ENCODE results near the gene RPL35A. TPM values are rescaled to one million over a fixed set of nuclear protein-coding genes. Genes with fewer than 3 reads are reported as not detected.

RPL35A gene
- total RNA-seq, 1 donor from 2014 or later = 1,290 TPM

DNA sequence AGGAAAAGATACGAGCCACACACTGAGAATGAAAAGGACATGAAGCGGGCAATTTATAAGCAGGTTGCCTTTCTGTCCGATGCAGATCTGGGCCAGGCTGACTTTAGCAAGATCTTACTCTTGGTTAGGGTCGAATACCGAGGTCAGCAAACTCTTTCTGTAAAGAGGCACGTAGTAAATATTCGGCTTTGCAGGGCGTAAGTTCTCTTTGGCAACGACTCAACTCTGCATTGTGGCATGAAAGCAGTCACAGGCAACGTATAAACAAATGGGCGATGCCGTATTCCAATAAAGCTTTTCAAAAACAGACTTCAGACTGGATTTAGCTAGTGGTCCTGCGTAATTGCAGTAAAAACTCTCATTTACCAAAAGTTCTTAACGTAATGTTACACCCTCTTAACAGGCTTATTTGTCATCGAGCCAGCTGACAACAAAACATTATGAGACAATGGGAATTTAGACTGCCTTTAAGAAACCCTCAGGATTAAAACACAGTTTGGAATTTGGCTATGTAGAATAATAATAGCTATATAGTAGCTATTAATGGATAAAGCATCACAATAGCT is 13.1 kb upstream of the RPL35A start:
- Mint-ChIP-seq H3K9me3 (no peaks in the 10 kb centered on the region), H3K27ac (ENCODE audit: unreplicated experiment) (no peak overlapping the region), H3K4me1 (no peaks in the 10 kb centered on the region), H3K36me3 (ENCODE audit: low read depth) (no peaks in the 10 kb centered on the region), H3K27me3 (ENCODE audit: low read depth) (no peaks in the 10 kb centered on the region), H3K4me3 (no peak overlapping the region)
- no peak for DNase-seq (ENCODE audit: low read depth, low spot score)
- TF ChIP-seq CTCF (conservative IDR thresholded peaks at IDR 0.05) = no peak

GRCh38 chr3:197940745-197941384 is 9.1 kb upstream of the RPL35A start:
- H3K4me3 Mint-ChIP-seq = no peak overlapping the region
- TF ChIP-seq CTCF (conservative IDR thresholded peaks at IDR 0.05) = no peak
- no peaks in the 10 kb centered on the region for H3K36me3 Mint-ChIP-seq (ENCODE audit: low read depth)
- DNase-seq (ENCODE audit: low read depth, low spot score) = no peak
- H3K27ac Mint-ChIP-seq (ENCODE audit: unreplicated experiment) = no peak overlapping the region
- H3K9me3 Mint-ChIP-seq = no peaks in the 10 kb centered on the region
- no peaks in the 10 kb centered on the region for H3K27me3 Mint-ChIP-seq (ENCODE audit: low read depth)
- no peaks in the 10 kb centered on the region for H3K4me1 Mint-ChIP-seq

GRCh38 chr3:197942956-197943556 is 6.9 kb upstream of the RPL35A start:
- Mint-ChIP-seq H3K9me3 (no peaks in the 10 kb centered on the region), H3K27me3 (ENCODE audit: low read depth) (no peaks in the 10 kb centered on the region), H3K27ac (ENCODE audit: unreplicated experiment) (no peak overlapping the region), H3K4me1 (no peaks in the 10 kb centered on the region), H3K4me3 (no peak overlapping the region), H3K36me3 (ENCODE audit: low read depth) (no peaks in the 10 kb centered on the region)
- DNase-seq (ENCODE audit: low read depth, low spot score) = no peak
- TF ChIP-seq CTCF (conservative IDR thresholded peaks at IDR 0.05) = peak; percentile 85

DNA sequence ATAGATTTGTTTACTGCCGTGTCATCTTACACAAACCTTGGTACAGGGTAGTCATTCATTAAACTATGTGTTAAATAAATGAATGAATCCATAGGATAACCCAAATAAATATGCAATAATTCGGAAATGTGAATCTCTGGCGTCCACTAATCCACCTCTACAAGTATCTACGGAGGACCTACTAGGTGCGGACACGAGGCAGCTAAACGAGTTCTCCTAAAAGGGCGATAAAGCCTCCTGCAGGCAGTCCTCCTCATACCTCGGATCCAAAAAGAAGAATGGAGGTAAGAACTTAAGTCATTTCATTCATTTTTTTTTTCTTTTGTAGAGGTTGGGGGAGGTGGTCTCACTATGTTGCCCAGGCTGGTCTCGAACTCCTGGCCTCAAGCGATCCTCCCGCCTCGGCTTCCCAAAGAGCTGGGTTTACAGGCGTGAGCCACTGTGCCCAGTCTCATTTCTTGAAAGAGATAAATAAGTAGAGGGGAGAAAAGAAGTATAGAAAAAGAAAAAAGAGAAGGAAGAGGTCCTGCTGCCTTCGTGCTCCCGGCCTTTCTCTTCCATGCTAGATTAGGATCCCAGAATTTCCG is 706 bp upstream of the RPL35A start:
- Mint-ChIP-seq H3K4me1 (peaks cover 30% of the 10 kb centered on the region), H3K36me3 (ENCODE audit: low read depth) (peaks cover 17% of the 10 kb centered on the region), H3K27ac (ENCODE audit: unreplicated experiment) (peak overlapping the region; percentile 99), H3K9me3 (no peaks in the 10 kb centered on the region), H3K4me3 (peak overlapping the region; percentile 98), H3K27me3 (ENCODE audit: low read depth) (no peaks in the 10 kb centered on the region)
- DNase-seq (ENCODE audit: low read depth, low spot score) = no peak
- no peak for TF ChIP-seq CTCF (conservative IDR thresholded peaks at IDR 0.05)

- Mint-ChIP-seq H3K4me1 (peaks cover 32% of the 10 kb centered on the region), H3K27ac (ENCODE audit: unreplicated experiment) (peak overlapping the region; percentile 99), H3K9me3 (no peaks in the 10 kb centered on the region), H3K4me3 (peak overlapping the region; percentile 98), H3K36me3 (ENCODE audit: low read depth) (peaks cover 28% of the 10 kb centered on the region), H3K27me3 (ENCODE audit: low read depth) (no peaks in the 10 kb centered on the region)
- no peak for DNase-seq (ENCODE audit: low read depth, low spot score)
- TF ChIP-seq CTCF (conservative IDR thresholded peaks at IDR 0.05) = no peak
Observed at GRCh38 chr3:197950677-197951061, 679 bp downstream of the RPL35A start.

Data from neural crest cell (in vitro differentiated cells).